Measurements from ENCODE around the gene MSRB1. TPM values are rescaled to one million over a fixed set of nuclear protein-coding genes. Genes with fewer than 3 reads are reported as not detected.

MSRB1 gene
- polyA plus RNA-seq, 2 of the 4 experiments (the other 2 are of a cell fraction), result 27.7 to 37.5 TPM

DNA sequence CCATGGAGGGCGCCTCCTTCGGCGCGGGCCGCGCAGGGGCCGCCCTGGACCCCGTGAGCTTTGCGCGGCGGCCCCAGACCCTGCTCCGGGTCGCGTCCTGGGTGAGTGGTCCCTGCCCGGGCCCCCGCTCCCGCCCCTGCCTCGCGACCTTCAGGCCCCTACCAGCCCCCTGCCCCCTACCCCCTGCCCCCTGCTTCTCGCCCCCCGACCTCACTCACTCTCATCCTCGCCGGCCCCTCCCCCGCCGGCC lies 47.0 kb upstream of the MSRB1 start:
- no peak for FAIRE-seq
- Histone ChIP-seq H3K27ac (peak overlapping the region; percentile 58 to 94), H3K4me2 (peak overlapping the region; percentile 79), H3K4me3 (peak overlapping the region; percentile 56), H3K4me1 (peaks cover 65% of the 10 kb centered on the region), H3K9me3 (no peaks in the 10 kb centered on the region)
- ChIA-PET CTCF (interaction anchor here (0.8 to 19.7 kb wide), 2 partner anchors 14 to 151 kb away, joined by 3 to 196 read pairs; partner anchors contain the start of gene ZNF598), POLR2A (no interaction called here)
- DNase-seq (ENCODE audit: low read depth in 1 of 2, low spot score in 1 of 2), result no peak
- TF ChIP-seq GATA3 (IDR thresholded peaks at IDR 0.05; ENCODE audit: borderline replicate concordance) (no peak), HDAC2 (IDR thresholded peaks at IDR 0.05) (no peak), EHMT2 (IDR thresholded peaks at IDR 0.05; ENCODE audit: low read depth) (no peak), FOSL2 (IDR thresholded peaks at IDR 0.05) (no peak), FOSL2 (CRISPR knock-in tag; IDR thresholded peaks at IDR 0.05) (no peak), NFE2L2 (conservative IDR thresholded peaks at IDR 0.05; ENCODE audit: low read length) (no peak)
- TF ChIP-seq, protein P1, sequence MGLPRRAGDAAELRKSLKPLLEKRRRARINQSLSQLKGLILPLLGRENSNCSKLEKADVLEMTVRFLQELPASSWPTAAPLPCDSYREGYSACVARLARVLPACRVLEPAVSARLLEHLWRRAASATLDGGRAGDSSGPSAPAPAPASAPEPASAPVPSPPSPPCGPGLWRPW (IDR thresholded peaks at IDR 0.05), result no peak
- WGBS (ENCODE audit: missing lambda C conversion rate), result 0% methylated on average over 1 of the region's 25 CpGs
- ATAC-seq, result no peak

- ChIA-PET POLR2A (no interaction called here), CTCF (interaction anchor here (1.3 to 19.7 kb wide), 3 partner anchors 8 to 151 kb away, joined by 3 to 196 read pairs (median 7); partner anchors contain the start of gene ZNF598)
- H3K4me3 ChIP-seq, result peak within 1 kb of the TSS; percentile 56
- peak within 1 kb of the TSS; percentile 79 for H3K4me2 ChIP-seq
- peak within 1 kb of the TSS; percentile 58 to 94 for H3K27ac ChIP-seq
- no peak for TF ChIP-seq MAFK (IDR thresholded peaks at IDR 0.05; ENCODE audit: partially characterized antibody)
- TF ChIP-seq BHLHE40 (IDR thresholded peaks at IDR 0.05; ENCODE audit: low read depth, low read length), result no peak
- TF ChIP-seq, protein P2, sequence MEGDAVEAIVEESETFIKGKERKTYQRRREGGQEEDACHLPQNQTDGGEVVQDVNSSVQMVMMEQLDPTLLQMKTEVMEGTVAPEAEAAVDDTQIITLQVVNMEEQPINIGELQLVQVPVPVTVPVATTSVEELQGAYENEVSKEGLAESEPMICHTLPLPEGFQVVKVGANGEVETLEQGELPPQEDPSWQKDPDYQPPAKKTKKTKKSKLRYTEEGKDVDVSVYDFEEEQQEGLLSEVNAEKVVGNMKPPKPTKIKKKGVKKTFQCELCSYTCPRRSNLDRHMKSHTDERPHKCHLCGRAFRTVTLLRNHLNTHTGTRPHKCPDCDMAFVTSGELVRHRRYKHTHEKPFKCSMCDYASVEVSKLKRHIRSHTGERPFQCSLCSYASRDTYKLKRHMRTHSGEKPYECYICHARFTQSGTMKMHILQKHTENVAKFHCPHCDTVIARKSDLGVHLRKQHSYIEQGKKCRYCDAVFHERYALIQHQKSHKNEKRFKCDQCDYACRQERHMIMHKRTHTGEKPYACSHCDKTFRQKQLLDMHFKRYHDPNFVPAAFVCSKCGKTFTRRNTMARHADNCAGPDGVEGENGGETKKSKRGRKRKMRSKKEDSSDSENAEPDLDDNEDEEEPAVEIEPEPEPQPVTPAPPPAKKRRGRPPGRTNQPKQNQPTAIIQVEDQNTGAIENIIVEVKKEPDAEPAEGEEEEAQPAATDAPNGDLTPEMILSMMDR (IDR thresholded peaks at IDR 0.05), result no peak
- no peak for TF ChIP-seq EP300 (IDR thresholded peaks at IDR 0.05)
- no peak for TF ChIP-seq ATOH8 (CRISPR knock-in tag; IDR thresholded peaks at IDR 0.05; ENCODE audit: low read depth)
- TF ChIP-seq CBX8 (IDR thresholded peaks at IDR 0.05), result no peak
- no peak for TF ChIP-seq ESRRA (IDR thresholded peaks at IDR 0.05; ENCODE audit: borderline replicate concordance, low read length)
- TF ChIP-seq JUN (IDR thresholded peaks at IDR 0.05), result no peak
- no peak for TF ChIP-seq FOSB (CRISPR knock-in tag; IDR thresholded peaks at IDR 0.05)
- no peak for TF ChIP-seq NR3C1 (IDR thresholded peaks at IDR 0.05)
- TF ChIP-seq PHF8 (IDR thresholded peaks at IDR 0.05; ENCODE audit: borderline replicate concordance, low read depth), result no peak
- TF ChIP-seq CHD4 (IDR thresholded peaks at IDR 0.05; ENCODE audit: borderline replicate concordance), result no peak
- TF ChIP-seq, protein P1 (IDR thresholded peaks at IDR 0.05), result no peak
- TF ChIP-seq RFX5 (IDR thresholded peaks at IDR 0.05), result no peak
- TF ChIP-seq FOXS1 (CRISPR knock-in tag; IDR thresholded peaks at IDR 0.05), result no peak
- no peak for TF ChIP-seq ZNF302 (CRISPR knock-in tag; IDR thresholded peaks at IDR 0.05)
- TF ChIP-seq HEYL (CRISPR knock-in tag; IDR thresholded peaks at IDR 0.05), result no peak
- FAIRE-seq (no peak), DNase-seq (ENCODE audit: low read depth in 1 of 2, low spot score in 1 of 2) (no peak), ATAC-seq (no peak)
- peaks cover 67% of the 10 kb centered on the region for H3K4me1 ChIP-seq
- WGBS (ENCODE audit: missing lambda C conversion rate), result 52% methylated on average over 22 of the region's 67 CpGs
- no peaks in the 10 kb centered on the region for H3K9me3 ChIP-seq
These were observed 46.5 kb upstream of the MSRB1 start, which contains the start of gene SYNGR3 for GRCh38 chr16:1989209-1990100. Gene SYNGR3, plus strand, starts transcription at chr16:1989970. Its CDS starts 133 bp downstream, at chr16:1990103.

Measured in A549 (cell line).